SK-N-SH treated with all-trans-retinoic acid at 6 μM for 48 hours (cell line): Measurements from ENCODE around the gene TH.

Source experiments
- ATAC-seq: fragments of 200-7000 bp; cut with Tn5 transposase; 3 replicates; pipeline ENCODE4 v1.9.1; 2020; ENCODE audit warnings: mild to moderate bottlenecking, moderate library complexity
- ARNTL ChIP-seq: fragments of 450-650 bp; formaldehyde crosslinking; IDR thresholded peaks from 2 replicates; pipeline ENCODE4 v1.5.0; 2020; ENCODE audit warnings: low read depth, mild to moderate bottlenecking, moderate library complexity, borderline replicate concordance
- BACH2 ChIP-seq: fragments of 250-450 bp; sonication (Bioruptor Pico); IDR thresholded peaks from 2 replicates; pipeline ENCODE4 v1.9.0; 2021; ENCODE audit warnings: mild to moderate bottlenecking, borderline replicate concordance
- CREB5 ChIP-seq: fragments of 250-450 bp; sonication (Bioruptor Pico); IDR thresholded peaks from 2 replicates; pipeline ENCODE4 v1.5.1; 2020; ENCODE audit warnings: low read depth, mild to moderate bottlenecking, moderate library complexity
- ESRRG ChIP-seq: fragments of 250-450 bp; sonication (Bioruptor Pico); IDR thresholded peaks from 2 replicates; pipeline ENCODE4 v1.6.1; 2021; ENCODE audit warnings: mild to moderate bottlenecking
- GLIS3 ChIP-seq: fragments of 250-450 bp; sonication (Bioruptor Pico); IDR thresholded peaks from 2 replicates; pipeline ENCODE4 v1.5.0; 2020; ENCODE audit warnings: mild to moderate bottlenecking, moderate library complexity
- ISL1 ChIP-seq: fragments of 250-450 bp; sonication (Bioruptor Pico); IDR thresholded peaks from 2 replicates; pipeline ENCODE4 v2.1.2; 2022; ENCODE audit warnings: mild to moderate bottlenecking, moderate library complexity
- OSR1 ChIP-seq: fragments of 250-450 bp; sonication (Bioruptor Pico); IDR thresholded peaks from 2 replicates; pipeline ENCODE4 v1.8.0; 2022; ENCODE audit warnings: moderate library complexity, mild to moderate bottlenecking, inconsistent platforms
- PATZ1 ChIP-seq: fragments of 250-450 bp; sonication (Bioruptor Pico); IDR thresholded peaks from 2 replicates; pipeline ENCODE4 v1.8.0; 2020; ENCODE audit warnings: mild to moderate bottlenecking, moderate library complexity, borderline replicate concordance
- POU6F1 ChIP-seq: fragments of 250-450 bp; sonication (Bioruptor Pico); IDR thresholded peaks from 2 replicates; pipeline ENCODE4 v1.8.0; 2021; ENCODE audit warnings: low read depth, mild to moderate bottlenecking, moderate library complexity, borderline replicate concordance
- RARB ChIP-seq: fragments of 250-450 bp; sonication (Bioruptor Pico); IDR thresholded peaks from 2 replicates; pipeline ENCODE4 v1.8.0; 2021; ENCODE audit warnings: mild to moderate bottlenecking, moderate library complexity
- SNAI2 ChIP-seq: fragments of 250-450 bp; sonication (Bioruptor Pico); IDR thresholded peaks from 2 replicates; pipeline ENCODE4 v1.5.0; 2020; ENCODE audit warnings: mild to moderate bottlenecking, moderate library complexity
- TCF4 ChIP-seq: fragments of 250-450 bp; sonication (Bioruptor Pico); IDR thresholded peaks from 2 replicates; pipeline ENCODE4 v1.8.0; 2021; ENCODE audit warnings: mild to moderate bottlenecking, moderate library complexity, borderline replicate concordance
- TOX ChIP-seq: fragments of 250-450 bp; sonication (Bioruptor Pico); IDR thresholded peaks from 2 replicates; pipeline ENCODE4 v1.8.0; 2021; ENCODE audit warnings: mild to moderate bottlenecking, moderate library complexity, borderline replicate concordance
- TSHZ2 ChIP-seq: fragments of 250-450 bp; sonication (Bioruptor Pico); IDR thresholded peaks from 2 replicates; pipeline ENCODE4 v1.5.0; 2020; ENCODE audit warnings: mild to moderate bottlenecking, moderate library complexity
- ZC3H10 ChIP-seq: fragments of 250-450 bp; sonication (Bioruptor Pico); IDR thresholded peaks from 2 replicates; pipeline ENCODE4 v1.5.1; 2021; ENCODE audit warnings: mild to moderate bottlenecking, moderate library complexity
- ZFP3 ChIP-seq: fragments of 250-450 bp; sonication (Bioruptor Pico); IDR thresholded peaks from 2 replicates; pipeline ENCODE4 v1.5.0; 2020; ENCODE audit warnings: mild to moderate bottlenecking, moderate library complexity
- ZFP30 ChIP-seq: fragments of 450-650 bp; formaldehyde crosslinking; IDR thresholded peaks from 2 replicates; pipeline ENCODE4 v1.5.0; 2022; ENCODE audit warnings: mild to moderate bottlenecking, moderate library complexity
- ZNF565 ChIP-seq: fragments of 450-650 bp; formaldehyde crosslinking; conservative IDR thresholded peaks from 2 replicates; pipeline ENCODE4 v1.5.0; 2020; ENCODE audit warnings: low read depth, mild to moderate bottlenecking, moderate library complexity
- ZNF70 ChIP-seq: fragments of 450-650 bp; formaldehyde crosslinking; IDR thresholded peaks from 2 replicates; pipeline ENCODE4 v1.5.0; 2020; ENCODE audit warnings: mild to moderate bottlenecking, moderate library complexity
- ZNF8 ChIP-seq: fragments of 450-650 bp; formaldehyde crosslinking; IDR thresholded peaks from 2 replicates; pipeline ENCODE4 v1.5.0; 2020; ENCODE audit warnings: mild to moderate bottlenecking, moderate library complexity

Gene TH

GRCh38 chr11:2173150-2173693 is 1.6 kb upstream of the TH start:
- no peak for ATAC-seq
- TF ChIP-seq ZFP3 (peak; percentile 93), TOX (CRISPR knock-in tag) (no peak)

GRCh38 chr11:2172676-2173075 is 1.1 kb upstream of the TH start:
- TF ChIP-seq ZC3H10 (CRISPR knock-in tag): no peak
- no peak for TF ChIP-seq RARB
- no peak for TF ChIP-seq ZFP30
- TF ChIP-seq TOX (CRISPR knock-in tag): no peak
- no peak for TF ChIP-seq BACH2 (CRISPR knock-in tag)
- TF ChIP-seq ZFP3: no peak
- TF ChIP-seq PATZ1: no peak
- no peak for TF ChIP-seq GLIS3 (CRISPR knock-in tag)
- TF ChIP-seq TSHZ2 (CRISPR knock-in tag): no peak
- TF ChIP-seq SNAI2 (CRISPR knock-in tag): no peak
- no peak for TF ChIP-seq ZNF565
- no peak for TF ChIP-seq ESRRG (CRISPR knock-in tag)
- no peak for TF ChIP-seq TCF4 (CRISPR knock-in tag)
- TF ChIP-seq ZNF8 (CRISPR knock-in tag): no peak
- no peak for TF ChIP-seq POU6F1
- no peak for TF ChIP-seq OSR1 (CRISPR knock-in tag)
- no peak for ATAC-seq

- ATAC-seq: no peak
- TF ChIP-seq OSR1 (CRISPR knock-in tag) (no peak), GLIS3 (CRISPR knock-in tag) (no peak)
- TF ChIP-seq, all 23 proteins: peak for 0
These were observed 1.7 kb downstream of the TH start for GRCh38 chr11:2169626-2170570.

GRCh38 chr11:2169005-2169378 is 2.6 kb downstream of the TH start:
- no peak for ATAC-seq
- TF ChIP-seq TSHZ2 (CRISPR knock-in tag) (no peak), OSR1 (CRISPR knock-in tag) (no peak), SNAI2 (CRISPR knock-in tag) (no peak), ZC3H10 (CRISPR knock-in tag) (no peak), ESRRG (CRISPR knock-in tag) (no peak), TCF4 (CRISPR knock-in tag) (no peak), CREB5 (CRISPR knock-in tag) (no peak), ZFP30 (no peak), ISL1 (CRISPR knock-in tag) (no peak), ZNF565 (no peak), RARB (no peak), TOX (CRISPR knock-in tag) (no peak), ZNF8 (CRISPR knock-in tag) (no peak), PATZ1 (no peak), ZNF70 (CRISPR knock-in tag) (no peak), GLIS3 (CRISPR knock-in tag) (no peak), ARNTL (CRISPR knock-in tag) (no peak)
